Calu3 (cell line): Measurements from ENCODE around the gene DGAT2. TPM values are rescaled to one million over a fixed set of nuclear protein-coding genes. Genes with fewer than 3 reads are reported as not detected.
"Not testable (repeated sequence)": the region's sequence is repeated elsewhere in the genome, so short reads cannot be mapped to it uniquely, and the experiment has no call there.

Source experiments
- BruUV-seq: library from RNA; stranded (reverse); fragments of 400-500 nt; replicated peaks from 2 replicates; lab custom pipeline; 2021; lab: Mats Ljungman, UMichigan
- CTCF ChIA-PET: fragments of 300-600 bp; sonication (Branson Sonifier 250); formaldehyde crosslinking; loops from one replicate; lab custom pipeline; 2022; ENCODE audit warnings: antibody characterized with exemption; lab: Charles Lee
- DNase-seq: peaks from one replicate; pipeline ENCODE4 v3.0.0; 2022
- H3K27ac Mint-ChIP-seq: one replicate; pipeline ENCODE4 v1.8.0; 2022; ENCODE audit warnings: mixed read lengths; ENCODE audit not compliant: unreplicated experiment
- H3K27me3 Mint-ChIP-seq: one replicate; pipeline ENCODE4 v1.8.0; 2022; ENCODE audit warnings: mixed read lengths; ENCODE audit not compliant: unreplicated experiment
- H3K36me3 Mint-ChIP-seq: one replicate; pipeline ENCODE4 v1.8.0; 2022; ENCODE audit warnings: mild to moderate bottlenecking, moderate library complexity, mixed read lengths; ENCODE audit not compliant: insufficient read depth, unreplicated experiment
- H3K4me1 Mint-ChIP-seq: one replicate; pipeline ENCODE4 v1.8.0; 2022; ENCODE audit warnings: mild to moderate bottlenecking, low read depth, mixed read lengths; ENCODE audit not compliant: unreplicated experiment
- H3K4me3 Mint-ChIP-seq: one replicate; pipeline ENCODE4 v1.8.0; 2022; ENCODE audit warnings: mild to moderate bottlenecking, low read depth, moderate library complexity, mixed read lengths; ENCODE audit not compliant: unreplicated experiment
- H3K9me3 Mint-ChIP-seq: one replicate; pipeline ENCODE4 v1.8.0; 2022; ENCODE audit warnings: low read depth, mixed read lengths; ENCODE audit not compliant: unreplicated experiment
- CTCF ChIP-seq: fragments of 200-600 bp; IDR thresholded peaks from one replicate; pipeline ENCODE4 v1.8.0; 2022; ENCODE audit warnings: antibody characterized with exemption; ENCODE audit not compliant: unreplicated experiment
- intact Hi-C: fragments of 100-400 bp; cut with micrococcal nuclease; formaldehyde crosslinking; loops from one replicate; pipeline ENCODE4 v1.10.0; 2022; ENCODE audit not compliant: unreplicated experiment
- total RNA-seq: library from RNA; stranded (reverse); gene quantifications from 2 replicates; pipeline ENCODE4 v1.2.3, GENCODE V29; 2022

Gene DGAT2
- total RNA-seq, 1 experiment from 2014 or later = 3.9 TPM

- no peaks in the 10 kb centered on the region for H3K9me3 Mint-ChIP-seq
- no peaks in the 10 kb centered on the region for H3K36me3 Mint-ChIP-seq
- TF ChIP-seq CTCF = no peak
- no peak overlapping the region for H3K4me3 Mint-ChIP-seq
- H3K27me3 Mint-ChIP-seq = peaks cover 37% of the 10 kb centered on the region
- CTCF ChIA-PET = no interaction called here
- intact Hi-C loops = no loop called here
- BruUV-seq = no TSS peak
- DNase-seq = no peak
- no peak overlapping the region for H3K27ac Mint-ChIP-seq
- peaks cover 8% of the 10 kb centered on the region for H3K4me1 Mint-ChIP-seq
Measured at GRCh38 chr11:75735181-75735845, 33.3 kb upstream of the DGAT2 start.

- Mint-ChIP-seq H3K36me3 (no peaks in the 10 kb centered on the region), H3K27me3 (peaks cover 27% of the 10 kb centered on the region), H3K4me1 (peaks cover 8% of the 10 kb centered on the region), H3K27ac (no peak overlapping the region), H3K4me3 (no peak overlapping the region), H3K9me3 (no peaks in the 10 kb centered on the region)
- CTCF ChIA-PET = no interaction called here
- DNase-seq = no peak
- intact Hi-C loops = no loop called here
- TF ChIP-seq CTCF = no peak
- no TSS peak for BruUV-seq
Measured at GRCh38 chr11:75737314-75737713, 31.3 kb upstream of the DGAT2 start.

- Mint-ChIP-seq H3K27ac (no peak overlapping the region), H3K9me3 (no peaks in the 10 kb centered on the region)
Measured at GRCh38 chr11:75740681-75741080, 27.9 kb upstream of the DGAT2 start.

GRCh38 chr11:75743159-75743558 lies 25.4 kb upstream of the DGAT2 start:
- BruUV-seq, intact Hi-C loops, H3K9me3 Mint-ChIP-seq, DNase-seq, H3K27ac Mint-ChIP-seq, H3K4me3 Mint-ChIP-seq, H3K4me1 Mint-ChIP-seq, H3K36me3 Mint-ChIP-seq: not testable (repeated sequence)
- H3K27me3 Mint-ChIP-seq = peaks cover 51% of the 10 kb centered on the region
- CTCF ChIA-PET = interaction anchor here (0.7 kb wide), 1 partner anchor 42 kb away, joined by 4 read pairs; no protein-coding TSS in a partner anchor

More at GRCh38 chr11:75740681-75741080, 27.9 kb upstream of the DGAT2 start:
- no peak for TF ChIP-seq CTCF
- no peak for DNase-seq
- H3K4me3 Mint-ChIP-seq = no peak overlapping the region
- peaks cover 47% of the 10 kb centered on the region for H3K27me3 Mint-ChIP-seq
- BruUV-seq = no TSS peak
- H3K4me1 Mint-ChIP-seq = no peaks in the 10 kb centered on the region
- no peaks in the 10 kb centered on the region for H3K36me3 Mint-ChIP-seq
- intact Hi-C loops = no loop called here
- CTCF ChIA-PET = no interaction called here
